H9 (cell line): ENCODE measurements around the gene AKAP5. TPM values are rescaled to one million over a fixed set of nuclear protein-coding genes. Genes with fewer than 3 reads are reported as not detected.

Experiments
- DNase-seq: peaks from one replicate; pipeline ENCODE4 v3.0.0-alpha.2; 2017
- H2AFZ ChIP-seq: one replicate; pipeline ENCODE4 v1.6.1; 2013; ENCODE audit warnings: mild to moderate bottlenecking, low read length, control low read depth, moderate library complexity
- H2AK5ac ChIP-seq: 2 replicates; pipeline ENCODE4 v1.6.1; 2013; ENCODE audit warnings: low read length, control low read depth, mixed read lengths; ENCODE audit not compliant: insufficient read length
- H2BK120ac ChIP-seq: one replicate; pipeline ENCODE4 v1.6.1; 2013; ENCODE audit warnings: low read depth, mild to moderate bottlenecking, low read length, control low read depth, inconsistent platforms; ENCODE audit not compliant: poor library complexity, severe bottlenecking
- H2BK12ac ChIP-seq: 2 replicates; pipeline ENCODE4 v1.6.1; 2013; ENCODE audit warnings: low read length, control low read depth, mixed read lengths, low read depth; ENCODE audit not compliant: insufficient read length
- H2BK15ac ChIP-seq: 2 replicates; pipeline ENCODE4 v1.6.1; 2013; ENCODE audit warnings: low read depth, low read length, control low read depth
- H2BK20ac ChIP-seq: one replicate; pipeline ENCODE4 v1.6.1; 2013; ENCODE audit warnings: low read depth, mild to moderate bottlenecking, low read length, control low read depth, inconsistent platforms; ENCODE audit not compliant: poor library complexity, severe bottlenecking
- H2BK5ac ChIP-seq: 2 replicates; pipeline ENCODE4 v1.6.1; 2013; ENCODE audit warnings: low read length, control low read depth, mixed read lengths; ENCODE audit not compliant: insufficient read length
- H3K14ac ChIP-seq: 2 replicates; pipeline ENCODE4 v1.6.1; 2013; ENCODE audit warnings: low read length, control low read depth; ENCODE audit not compliant: insufficient read depth
- H3K18ac ChIP-seq: 2 replicates; pipeline ENCODE4 v1.6.1; 2013; ENCODE audit warnings: low read depth, mild to moderate bottlenecking, mixed read lengths, low read length, control low read depth; ENCODE audit not compliant: insufficient read length
- H3K23ac ChIP-seq: 2 replicates; pipeline ENCODE4 v1.6.1; 2013; ENCODE audit warnings: low read length, control low read depth, mixed read lengths, low read depth; ENCODE audit not compliant: insufficient read length
- H3K23me2 ChIP-seq: 2 replicates; pipeline ENCODE4 v1.6.1; 2013; ENCODE audit warnings: low read depth, mild to moderate bottlenecking, mixed read lengths, low read length, control low read depth; ENCODE audit not compliant: insufficient read length, poor library complexity, severe bottlenecking
- H3K27ac ChIP-seq: 2 replicates; pipeline ENCODE4 v1.5.1; 2013; ENCODE audit warnings: low read length, control low read depth, mixed read lengths, low read depth; ENCODE audit not compliant: insufficient read length
- H3K27me3 ChIP-seq: 2 replicates; pipeline ENCODE4 v1.6.1; 2013; ENCODE audit warnings: low read length, control low read depth, inconsistent platforms; ENCODE audit not compliant: insufficient read depth
- H3K4ac ChIP-seq: 2 replicates; pipeline ENCODE4 v1.6.1; 2013; ENCODE audit warnings: low read depth, mild to moderate bottlenecking, control low read depth, inconsistent platforms, low read length, moderate library complexity
- H3K4me1 ChIP-seq: 2 replicates; pipeline ENCODE4 v1.6.1; 2013; ENCODE audit warnings: low read length, control low read depth, inconsistent platforms; ENCODE audit not compliant: insufficient read depth
- H3K4me2 ChIP-seq: 2 replicates; pipeline ENCODE4 v1.6.1; 2013; ENCODE audit warnings: low read length, control low read depth, mixed read lengths; ENCODE audit not compliant: insufficient read length, insufficient read depth
- H3K56ac ChIP-seq: 2 replicates; pipeline ENCODE4 v1.6.1; 2013; ENCODE audit warnings: low read depth, mild to moderate bottlenecking, mixed read lengths, low read length, control low read depth; ENCODE audit not compliant: insufficient read length
- H3K79me1 ChIP-seq: 2 replicates; pipeline ENCODE4 v1.6.1; 2013; ENCODE audit warnings: low read depth, mild to moderate bottlenecking, moderate library complexity, low read length, control low read depth, inconsistent platforms; ENCODE audit not compliant: insufficient read depth, poor library complexity, severe bottlenecking
- H3K79me2 ChIP-seq: 2 replicates; pipeline ENCODE4 v1.6.1; 2013; ENCODE audit warnings: low read length, control low read depth, inconsistent platforms; ENCODE audit not compliant: insufficient read depth
- H3K9ac ChIP-seq: 2 replicates; pipeline ENCODE4 v1.6.1; 2013; ENCODE audit warnings: low read length, control low read depth, mixed read lengths; ENCODE audit not compliant: insufficient read length; ENCODE audit errors: extremely low read depth
- H3K9me3 ChIP-seq: one replicate; pipeline ENCODE4 v1.6.1; 2013; ENCODE audit warnings: low read depth, low read length, inconsistent platforms; ENCODE audit not compliant: control insufficient read depth
- H3T11ph ChIP-seq: one replicate; pipeline ENCODE4 v1.6.1; 2013; ENCODE audit warnings: mild to moderate bottlenecking, low read length, control low read depth, inconsistent platforms
- H4K20me1 ChIP-seq: one replicate; pipeline ENCODE4 v1.6.1; 2013; ENCODE audit not compliant: control insufficient read depth, insufficient read length, insufficient read depth
- H4K5ac ChIP-seq: 2 replicates; pipeline ENCODE4 v1.6.1; 2013; ENCODE audit warnings: low read depth, mild to moderate bottlenecking, mixed read lengths, low read length, control low read depth; ENCODE audit not compliant: insufficient read length
- H4K8ac ChIP-seq: replicated peaks from 2 replicates; pipeline ENCODE4 v1.6.1; 2013; ENCODE audit warnings: low read length, control low read depth, mixed read lengths, low read depth; ENCODE audit not compliant: insufficient read length
- H4K91ac ChIP-seq: 2 replicates; pipeline ENCODE4 v1.6.1; 2013; ENCODE audit warnings: low read depth, mild to moderate bottlenecking, moderate library complexity, mixed read lengths, low read length, control low read depth; ENCODE audit not compliant: insufficient read length
- H3K27ac Mint-ChIP-seq, 3 experiments: 2 replicates in 2 of 3; 3 replicates in 1 of 3; pipeline ENCODE4 v1.8.0; 2020 to 2021; ENCODE audit warnings: mixed read lengths in 3 of 3, mild to moderate bottlenecking in 1 of 3, moderate library complexity in 1 of 3
- H3K27me3 Mint-ChIP-seq: 2 replicates; pipeline ENCODE4 v1.8.0; 2021; ENCODE audit warnings: low read depth, mild to moderate bottlenecking, moderate library complexity, mixed read lengths
- H3K36me3 Mint-ChIP-seq, 3 experiments: 2 replicates in 2 of 3; 3 replicates in 1 of 3; pipeline ENCODE4 v1.8.0; 2020 to 2021; ENCODE audit warnings: low read depth in 3 of 3, mixed read lengths in 3 of 3; ENCODE audit not compliant: insufficient read depth in 1 of 3
- H3K4me1 Mint-ChIP-seq, 2 experiments: 2 replicates each; pipeline ENCODE4 v1.8.0; 2020; ENCODE audit warnings: mixed read lengths in 2 of 2
- H3K4me3 Mint-ChIP-seq, 2 experiments: 2 replicates in 1 of 2; 3 replicates in 1 of 2; pipeline ENCODE4 v1.8.0; 2020 to 2021; ENCODE audit warnings: mild to moderate bottlenecking in 2 of 2, mixed read lengths in 2 of 2, moderate library complexity in 1 of 2
- H3K9me3 Mint-ChIP-seq, 2 experiments: 2 replicates in 1 of 2; 3 replicates in 1 of 2; pipeline ENCODE4 v1.8.0; 2020; ENCODE audit warnings: mild to moderate bottlenecking in 2 of 2, mixed read lengths in 2 of 2, moderate library complexity in 1 of 2
- WGBS: extraction: QIAGEN DNeasy Blood & Tissue Kit; methylation state at CpG from one replicate; pipeline ENCODE4 v1.1.7; 2013; ENCODE audit warnings: missing lambda C conversion rate, low lambda C conversion rate, mixed read lengths; ENCODE audit not compliant: insufficient read length; ENCODE audit errors: extremely low coverage; 5-methylcytosine and 5-hydroxymethylcytosine counted together
- total RNA-seq: library from RNA; stranded (reverse); gene quantifications from 2 replicates; pipeline ENCODE4 v1.2.1, GENCODE V29; 2021
- TF ChIP-seq, protein P1 (sequence below): fragments of 200-600 bp; sonication (generic); conservative IDR thresholded peaks from 3 replicates; pipeline ENCODE4 v1.8.0; 2021; ENCODE audit warnings: antibody characterized with exemption, mild to moderate bottlenecking

AKAP5 gene
- total RNA-seq, 1 experiment from 2014 or later = 2.5 TPM

DNA sequence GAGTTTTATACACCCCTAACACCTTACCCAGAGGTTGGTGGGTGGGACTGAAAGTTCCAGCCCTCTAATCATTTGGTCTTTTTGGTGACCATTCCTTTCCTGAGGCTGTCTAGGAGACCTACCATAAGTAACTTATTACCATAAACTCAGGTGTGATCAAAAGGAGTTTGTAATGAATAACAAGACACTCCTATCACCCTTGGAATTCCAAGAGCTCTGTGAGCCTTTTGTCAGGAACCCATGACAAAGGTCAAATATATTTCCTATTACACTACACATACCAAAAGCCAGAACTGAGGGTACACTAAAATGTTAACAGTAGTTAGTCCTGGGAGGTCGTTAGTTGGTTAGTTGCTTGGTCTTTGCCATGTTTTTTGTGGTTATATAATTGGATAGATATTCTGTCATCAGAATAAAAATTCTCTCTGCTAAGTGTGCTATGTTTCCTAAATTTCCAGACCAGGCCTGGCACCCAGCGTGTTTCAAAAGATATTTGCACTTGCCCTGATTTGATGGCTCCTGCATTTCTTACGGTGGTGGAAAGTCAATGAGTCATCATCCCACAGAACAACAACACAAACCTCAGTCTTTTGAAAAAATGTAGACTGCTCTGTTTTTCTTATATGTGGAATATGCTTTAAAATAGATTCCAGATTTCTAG is 27.0 kb upstream of the AKAP5 start:
- Histone ChIP-seq H2AFZ (no peak overlapping the region), H3K79me2 (no peaks in the 10 kb centered on the region), H3K4me2 (no peak overlapping the region), H2BK15ac (no peak overlapping the region), H3K79me1 (no peaks in the 10 kb centered on the region), H2BK12ac (no peak overlapping the region), H3T11ph (no peak overlapping the region), H3K56ac (no peak overlapping the region), H4K20me1 (no peaks in the 10 kb centered on the region), H3K9me3 (no peaks in the 10 kb centered on the region), H2BK20ac (no peak overlapping the region), H2AK5ac (no peak overlapping the region), H3K4ac (no peak overlapping the region), H3K18ac (no peak overlapping the region), H2BK120ac (no peak overlapping the region), H3K14ac (no peak overlapping the region), H3K27me3 (no peaks in the 10 kb centered on the region), H4K8ac (no peak overlapping the region), H2BK5ac (no peak overlapping the region), H3K9ac (no peak overlapping the region), H3K4me1 (no peaks in the 10 kb centered on the region), H3K23me2 (no peaks in the 10 kb centered on the region), H3K27ac (no peak overlapping the region), H3K23ac (no peak overlapping the region), H4K5ac (no peak overlapping the region), H4K91ac (no peak overlapping the region)
- TF ChIP-seq, protein P1, sequence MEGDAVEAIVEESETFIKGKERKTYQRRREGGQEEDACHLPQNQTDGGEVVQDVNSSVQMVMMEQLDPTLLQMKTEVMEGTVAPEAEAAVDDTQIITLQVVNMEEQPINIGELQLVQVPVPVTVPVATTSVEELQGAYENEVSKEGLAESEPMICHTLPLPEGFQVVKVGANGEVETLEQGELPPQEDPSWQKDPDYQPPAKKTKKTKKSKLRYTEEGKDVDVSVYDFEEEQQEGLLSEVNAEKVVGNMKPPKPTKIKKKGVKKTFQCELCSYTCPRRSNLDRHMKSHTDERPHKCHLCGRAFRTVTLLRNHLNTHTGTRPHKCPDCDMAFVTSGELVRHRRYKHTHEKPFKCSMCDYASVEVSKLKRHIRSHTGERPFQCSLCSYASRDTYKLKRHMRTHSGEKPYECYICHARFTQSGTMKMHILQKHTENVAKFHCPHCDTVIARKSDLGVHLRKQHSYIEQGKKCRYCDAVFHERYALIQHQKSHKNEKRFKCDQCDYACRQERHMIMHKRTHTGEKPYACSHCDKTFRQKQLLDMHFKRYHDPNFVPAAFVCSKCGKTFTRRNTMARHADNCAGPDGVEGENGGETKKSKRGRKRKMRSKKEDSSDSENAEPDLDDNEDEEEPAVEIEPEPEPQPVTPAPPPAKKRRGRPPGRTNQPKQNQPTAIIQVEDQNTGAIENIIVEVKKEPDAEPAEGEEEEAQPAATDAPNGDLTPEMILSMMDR = no peak
- Mint-ChIP-seq H3K4me1 (no peaks in the 10 kb centered on the region), H3K4me3 (no peak overlapping the region), H3K9me3 (no peaks in the 10 kb centered on the region), H3K36me3 (peaks cover 37 to 92% (median 71%) of the 10 kb centered on the region in 3 experiments), H3K27ac (peak overlapping the region in 1 of 3 experiments; percentile 65; a peak in 2 of 7 replicates), H3K27me3 (no peaks in the 10 kb centered on the region)
- no CpG with 5 or more reads among the region's 3 CpGs for WGBS
- no peak for DNase-seq
